ENCODE results near the gene CATSPER2. TPM values are rescaled to one million over a fixed set of nuclear protein-coding genes. Genes with fewer than 3 reads are reported as not detected.

The CATSPER2 gene
- total RNA-seq, 1 donor from 2014 or later: 7.8 TPM

Other genes with a start within 250 kb of the CATSPER2 start
- gene TP53BP1, start 155.7 kb downstream of the CATSPER2 start, total RNA-seq: 103 to 112 TPM (median 108 TPM) in 3 replicates
- 13.7 to 13.9 TPM (median 13.7 TPM) in 3 replicates for gene MAP1A, start 131.2 kb downstream of the CATSPER2 start, total RNA-seq
- gene PPIP5K1, start 58.6 kb downstream of the CATSPER2 start, total RNA-seq: 53.2 to 61.5 TPM (median 56.0 TPM) in 3 replicates
- 0.20 to 0.44 TPM in 2 of 3 replicates, not detected in the other for gene CKMT1B, start 54.8 kb downstream of the CATSPER2 start, total RNA-seq
- gene STRC, start 30.0 kb downstream of the CATSPER2 start, total RNA-seq: 2.1 to 2.9 TPM (median 2.7 TPM) in 3 replicates
- 0.29 to 0.42 TPM in 2 of 3 replicates, not detected in the other for gene CKMT1A, start 45.0 kb upstream of the CATSPER2 start, total RNA-seq
- gene PDIA3, start 97.6 kb upstream of the CATSPER2 start, total RNA-seq: 448 to 452 TPM (median 448 TPM) in 3 replicates
- 0.69 to 1.2 TPM (median 0.90 TPM) in 3 replicates for gene ELL3, start 128.1 kb upstream of the CATSPER2 start, total RNA-seq
- gene SERF2, start 143.5 kb upstream of the CATSPER2 start, total RNA-seq: 539 to 557 TPM (median 540 TPM) in 3 replicates
- 0.09 to 0.20 TPM (median 0.18 TPM) in 3 replicates for gene SERINC4, start 151.4 kb upstream of the CATSPER2 start, total RNA-seq
- gene HYPK, start 151.8 kb upstream of the CATSPER2 start, total RNA-seq: 15.6 to 21.3 TPM (median 18.6 TPM) in 3 replicates
- 27.7 to 31.2 TPM (median 30.9 TPM) in 3 replicates for gene MFAP1, start 175.8 kb upstream of the CATSPER2 start, total RNA-seq
- 7.8 to 8.0 TPM (median 7.8 TPM) in 3 replicates for gene WDR76, start 178.2 kb upstream of the CATSPER2 start, total RNA-seq